Measurements from ENCODE around the gene PAXIP1. TPM values are rescaled to one million over a fixed set of nuclear protein-coding genes. Genes with fewer than 3 reads are reported as not detected.

Gene PAXIP1
- 5.8 and 9.5 TPM in 2 replicates for total RNA-seq

GRCh38 chr7:155003092-155003375, at the start of gene PAXIP1:
Gene PAXIP1 (minus strand): TSS chr7:155003124. CDS start chr7:155002929, 195 bp downstream.

Other genes with a start within 250 kb of the PAXIP1 start
- gene HTR5A, start 67.2 kb upstream of the PAXIP1 start, total RNA-seq = not detected in 2 replicates

Measured in hair follicular keratinocyte (primary cell).